ENCODE data around the gene MAFG.

Gene MAFG

GRCh38 chr17:81869221-81870130 lies 58.1 kb downstream of the MAFG start (continued):
- no peak for TF ChIP-seq YY2 (tag by site-specific recombination; IDR thresholded peaks at IDR 0.05)
- no peak for TF ChIP-seq ZNF37A (tag by site-specific recombination; IDR thresholded peaks at IDR 0.05)
- TF ChIP-seq ZNF747 (tag by site-specific recombination; IDR thresholded peaks at IDR 0.05), result no peak
- no peak for TF ChIP-seq PBX3 (CRISPR knock-in tag; IDR thresholded peaks at IDR 0.05)
- no peak for TF ChIP-seq ZNF148 (tag by site-specific recombination; IDR thresholded peaks at IDR 0.05; ENCODE audit: borderline replicate concordance)
- TF ChIP-seq SP2 (tag by site-specific recombination; IDR thresholded peaks at IDR 0.05), result peak; percentile 8
- no peak for TF ChIP-seq ZSCAN16 (tag by site-specific recombination; IDR thresholded peaks at IDR 0.05)
- no peak for TF ChIP-seq ZNF416 (tag by site-specific recombination; IDR thresholded peaks at IDR 0.05)
- TF ChIP-seq HOXD13 (CRISPR knock-in tag; IDR thresholded peaks at IDR 0.05; ENCODE audit: borderline replicate concordance), result no peak
- TF ChIP-seq ZNF580 (tag by site-specific recombination; IDR thresholded peaks at IDR 0.05), result no peak
- no peak for TF ChIP-seq ZNF558 (tag by site-specific recombination; IDR thresholded peaks at IDR 0.05)
- TF ChIP-seq, protein P1, sequence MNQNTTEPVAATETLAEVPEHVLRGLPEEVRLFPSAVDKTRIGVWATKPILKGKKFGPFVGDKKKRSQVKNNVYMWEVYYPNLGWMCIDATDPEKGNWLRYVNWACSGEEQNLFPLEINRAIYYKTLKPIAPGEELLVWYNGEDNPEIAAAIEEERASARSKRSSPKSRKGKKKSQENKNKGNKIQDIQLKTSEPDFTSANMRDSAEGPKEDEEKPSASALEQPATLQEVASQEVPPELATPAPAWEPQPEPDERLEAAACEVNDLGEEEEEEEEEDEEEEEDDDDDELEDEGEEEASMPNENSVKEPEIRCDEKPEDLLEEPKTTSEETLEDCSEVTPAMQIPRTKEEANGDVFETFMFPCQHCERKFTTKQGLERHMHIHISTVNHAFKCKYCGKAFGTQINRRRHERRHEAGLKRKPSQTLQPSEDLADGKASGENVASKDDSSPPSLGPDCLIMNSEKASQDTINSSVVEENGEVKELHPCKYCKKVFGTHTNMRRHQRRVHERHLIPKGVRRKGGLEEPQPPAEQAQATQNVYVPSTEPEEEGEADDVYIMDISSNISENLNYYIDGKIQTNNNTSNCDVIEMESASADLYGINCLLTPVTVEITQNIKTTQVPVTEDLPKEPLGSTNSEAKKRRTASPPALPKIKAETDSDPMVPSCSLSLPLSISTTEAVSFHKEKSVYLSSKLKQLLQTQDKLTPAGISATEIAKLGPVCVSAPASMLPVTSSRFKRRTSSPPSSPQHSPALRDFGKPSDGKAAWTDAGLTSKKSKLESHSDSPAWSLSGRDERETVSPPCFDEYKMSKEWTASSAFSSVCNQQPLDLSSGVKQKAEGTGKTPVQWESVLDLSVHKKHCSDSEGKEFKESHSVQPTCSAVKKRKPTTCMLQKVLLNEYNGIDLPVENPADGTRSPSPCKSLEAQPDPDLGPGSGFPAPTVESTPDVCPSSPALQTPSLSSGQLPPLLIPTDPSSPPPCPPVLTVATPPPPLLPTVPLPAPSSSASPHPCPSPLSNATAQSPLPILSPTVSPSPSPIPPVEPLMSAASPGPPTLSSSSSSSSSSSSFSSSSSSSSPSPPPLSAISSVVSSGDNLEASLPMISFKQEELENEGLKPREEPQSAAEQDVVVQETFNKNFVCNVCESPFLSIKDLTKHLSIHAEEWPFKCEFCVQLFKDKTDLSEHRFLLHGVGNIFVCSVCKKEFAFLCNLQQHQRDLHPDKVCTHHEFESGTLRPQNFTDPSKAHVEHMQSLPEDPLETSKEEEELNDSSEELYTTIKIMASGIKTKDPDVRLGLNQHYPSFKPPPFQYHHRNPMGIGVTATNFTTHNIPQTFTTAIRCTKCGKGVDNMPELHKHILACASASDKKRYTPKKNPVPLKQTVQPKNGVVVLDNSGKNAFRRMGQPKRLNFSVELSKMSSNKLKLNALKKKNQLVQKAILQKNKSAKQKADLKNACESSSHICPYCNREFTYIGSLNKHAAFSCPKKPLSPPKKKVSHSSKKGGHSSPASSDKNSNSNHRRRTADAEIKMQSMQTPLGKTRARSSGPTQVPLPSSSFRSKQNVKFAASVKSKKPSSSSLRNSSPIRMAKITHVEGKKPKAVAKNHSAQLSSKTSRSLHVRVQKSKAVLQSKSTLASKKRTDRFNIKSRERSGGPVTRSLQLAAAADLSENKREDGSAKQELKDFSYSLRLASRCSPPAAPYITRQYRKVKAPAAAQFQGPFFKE (tag by site-specific recombination; IDR thresholded peaks at IDR 0.05; ENCODE audit: borderline replicate concordance), result no peak
- 0 out of 2 replicates have a peak, but pooled peaks have one; percentile 7 for TF ChIP-seq ZNF623 (tag by site-specific recombination; IDR thresholded peaks at IDR 0.05)
- no peak for TF ChIP-seq ZNF792 (tag by site-specific recombination; IDR thresholded peaks at IDR 0.05)
- 0 out of 2 replicates have a peak, but pooled peaks have one; percentile 14 for TF ChIP-seq ZNF10 (tag by site-specific recombination; IDR thresholded peaks at IDR 0.05)
- peak; percentile 75 for TF ChIP-seq EGR2 (tag by site-specific recombination; IDR thresholded peaks at IDR 0.05; ENCODE audit: low read depth)
- TF ChIP-seq ZFHX2 (tag by site-specific recombination; conservative IDR thresholded peaks at IDR 0.05), result peak; percentile 89
- TF ChIP-seq ZNF48 (tag by site-specific recombination; IDR thresholded peaks at IDR 0.05), result no peak
- TF ChIP-seq ZNF621 (tag by site-specific recombination; IDR thresholded peaks at IDR 0.05), result no peak
- TF ChIP-seq ZNF335 (tag by site-specific recombination; conservative IDR thresholded peaks at IDR 0.05), result no peak; the same call in 1 of the 2 replicates
- no peak for TF ChIP-seq ZNF776 (tag by site-specific recombination; IDR thresholded peaks at IDR 0.05; ENCODE audit: borderline replicate concordance)
- TF ChIP-seq ZNF843 (tag by site-specific recombination; IDR thresholded peaks at IDR 0.05), result peak; percentile 53
- TF ChIP-seq, protein P2, sequence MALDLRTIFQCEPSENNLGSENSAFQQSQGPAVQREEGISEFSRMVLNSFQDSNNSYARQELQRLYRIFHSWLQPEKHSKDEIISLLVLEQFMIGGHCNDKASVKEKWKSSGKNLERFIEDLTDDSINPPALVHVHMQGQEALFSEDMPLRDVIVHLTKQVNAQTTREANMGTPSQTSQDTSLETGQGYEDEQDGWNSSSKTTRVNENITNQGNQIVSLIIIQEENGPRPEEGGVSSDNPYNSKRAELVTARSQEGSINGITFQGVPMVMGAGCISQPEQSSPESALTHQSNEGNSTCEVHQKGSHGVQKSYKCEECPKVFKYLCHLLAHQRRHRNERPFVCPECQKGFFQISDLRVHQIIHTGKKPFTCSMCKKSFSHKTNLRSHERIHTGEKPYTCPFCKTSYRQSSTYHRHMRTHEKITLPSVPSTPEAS (tag by site-specific recombination; IDR thresholded peaks at IDR 0.05), result no peak
- TF ChIP-seq ZNF654 (tag by site-specific recombination; IDR thresholded peaks at IDR 0.05; ENCODE audit: low read depth), result no peak; the same call in 1 of the 2 replicates
- TF ChIP-seq ZNF133 (tag by site-specific recombination; IDR thresholded peaks at IDR 0.05), result no peak
- TF ChIP-seq TRIM28 (IDR thresholded peaks at IDR 0.05; ENCODE audit: borderline replicate concordance, low read length), result no peak
- TF ChIP-seq ZBTB21 (tag by site-specific recombination; IDR thresholded peaks at IDR 0.05), result no peak
